Measurements from ENCODE around the gene CITED4. TPM values are rescaled to one million over a fixed set of nuclear protein-coding genes. Genes with fewer than 3 reads are reported as not detected.

CITED4 gene
- total RNA-seq (1 to 10 TPM; 6.8 to 6.9 TPM), polyA plus RNA-seq (ENCODE audit: insufficient read length in 6 of 6) (1 to 10 TPM; 2.4 to 4.1 (median 3.4) TPM)
- long read RNA-seq, donor 1, transcript CITED4-201 (1 exons, 1,316 nt): major isoform, 24 of 24 reads
- long read RNA-seq, donor 1, partial matches to known transcripts: 0 of 24 reads
- long read RNA-seq, donor 1, other reads (novel, unspliced or antisense): 0 of 24 reads
- long read RNA-seq, donor 2, transcript CITED4-201 (1 exons, 1,316 nt): major isoform, 11 of 11 reads
- long read RNA-seq, donor 2, partial matches to known transcripts: 0 of 11 reads
- long read RNA-seq, donor 2, other reads (novel, unspliced or antisense): 0 of 11 reads
- long read RNA-seq, donor 3, transcript CITED4-201 (1 exons, 1,316 nt): major isoform, 12 of 12 reads
- long read RNA-seq, donor 3, partial matches to known transcripts: 0 of 12 reads
- long read RNA-seq, donor 3, other reads (novel, unspliced or antisense): 0 of 12 reads
- long read RNA-seq, donor 4, partial matches to known transcripts: 0 of 2 reads
- long read RNA-seq, donor 4, other reads (novel, unspliced or antisense): 0 of 2 reads
- long read RNA-seq, donor 5, transcript CITED4-201 (1 exons, 1,316 nt): major isoform, 20 of 20 reads
- long read RNA-seq, donor 5, partial matches to known transcripts: 0 of 20 reads
- long read RNA-seq, donor 5, other reads (novel, unspliced or antisense): 0 of 20 reads
- long read RNA-seq, donor 6, transcript CITED4-201 (1 exons, 1,316 nt): major isoform, 6 of 6 reads
- long read RNA-seq, donor 6, partial matches to known transcripts: 0 of 6 reads
- long read RNA-seq, donor 6, other reads (novel, unspliced or antisense): 0 of 6 reads
- long read RNA-seq, donor 7, partial matches to known transcripts: 0 of 4 reads
- long read RNA-seq, donor 7, other reads (novel, unspliced or antisense): 0 of 4 reads
- long read RNA-seq, donor 8, transcript CITED4-201 (1 exons, 1,316 nt): major isoform, 11 of 11 reads
- long read RNA-seq, donor 8, partial matches to known transcripts: 0 of 11 reads
- long read RNA-seq, donor 8, other reads (novel, unspliced or antisense): 0 of 11 reads
- long read RNA-seq, donor 9: 0 reads
- long read RNA-seq, donor 10, transcript CITED4-201 (1 exons, 1,316 nt): major isoform, 8 of 8 reads
- long read RNA-seq, donor 10, partial matches to known transcripts: 0 of 8 reads
- long read RNA-seq, donor 10, other reads (novel, unspliced or antisense): 0 of 8 reads
- long read RNA-seq, donor 11, transcript CITED4-201 (1 exons, 1,316 nt): major isoform, 20 of 20 reads
- long read RNA-seq, donor 11, partial matches to known transcripts: 0 of 20 reads
- long read RNA-seq, donor 11, other reads (novel, unspliced or antisense): 0 of 20 reads
- long read RNA-seq, donor 12, transcript CITED4-201 (1 exons, 1,316 nt): major isoform, 15 of 15 reads
- long read RNA-seq, donor 12, partial matches to known transcripts: 0 of 15 reads
- long read RNA-seq, donor 12, other reads (novel, unspliced or antisense): 0 of 15 reads

DNA sequence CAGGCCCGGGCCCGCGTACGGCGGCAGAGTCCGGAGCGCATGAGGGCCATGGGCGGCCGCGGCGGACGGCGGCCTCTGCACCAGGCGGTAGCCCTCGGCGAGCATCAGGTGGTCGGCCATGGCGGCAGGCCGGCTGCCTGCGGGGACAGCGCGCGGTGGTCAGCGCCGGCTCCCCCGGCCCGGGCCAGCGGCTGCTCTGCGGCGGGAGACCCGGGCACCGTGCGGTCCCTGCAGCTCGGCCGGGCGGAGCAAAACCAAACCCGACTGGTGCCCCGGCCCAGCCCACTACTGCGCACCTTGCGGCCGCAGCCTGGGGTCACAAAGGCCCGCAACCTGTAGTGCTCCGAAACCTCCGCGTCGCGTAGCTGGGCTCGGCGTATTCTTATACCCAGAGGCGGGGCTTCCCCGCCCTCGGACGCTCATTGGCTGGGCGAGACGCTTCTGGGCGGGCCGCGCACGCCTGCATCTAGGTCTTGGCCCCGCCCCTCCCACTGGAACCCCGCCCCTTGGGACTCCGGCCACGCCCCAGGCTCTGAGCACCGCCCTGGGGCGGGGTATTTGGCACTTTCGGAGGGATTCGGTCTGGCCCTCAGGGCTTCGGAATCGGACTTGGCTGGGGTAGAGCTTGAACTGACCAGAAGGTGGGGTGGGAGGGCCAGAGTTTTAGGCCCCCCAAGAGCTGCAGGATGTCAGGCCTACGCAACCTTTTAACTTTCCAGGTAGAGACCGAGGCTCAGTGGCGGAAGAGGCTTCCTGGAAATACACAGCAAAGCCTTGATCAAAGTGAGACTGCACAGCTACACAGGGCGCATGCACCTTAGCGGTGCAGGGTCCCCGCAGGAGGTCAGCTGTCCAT lies at the start of gene CITED4:
TSS of gene CITED4 (minus strand) at position 356 of the 856 bp plus-strand sequence. CDS start at position 120, 236 bp downstream.
- H3K27me3 ChIP-seq: no peaks in the 10 kb centered on the region
- H3K36me3 ChIP-seq: no peaks in the 10 kb centered on the region
- H3K27ac ChIP-seq: peak within 1 kb of the TSS; percentile 56 to 69
- DNase-seq (peak; percentile 84 to 99 (median 93)), ATAC-seq (peak; percentile 98)
- TF ChIP-seq CTCF (IDR thresholded peaks at IDR 0.05): peak in 1 of 2 donors; percentile 37
- intact Hi-C loops (cut with DNase I): no loop called here
- H3K9me3 ChIP-seq: no peaks in the 10 kb centered on the region
- H3K4me1 ChIP-seq: peaks cover 4 to 23% of the 10 kb centered on the region in 2 donors
- H3K4me3 ChIP-seq: peak within 1 kb of the TSS; percentile 53 to 57

DNA sequence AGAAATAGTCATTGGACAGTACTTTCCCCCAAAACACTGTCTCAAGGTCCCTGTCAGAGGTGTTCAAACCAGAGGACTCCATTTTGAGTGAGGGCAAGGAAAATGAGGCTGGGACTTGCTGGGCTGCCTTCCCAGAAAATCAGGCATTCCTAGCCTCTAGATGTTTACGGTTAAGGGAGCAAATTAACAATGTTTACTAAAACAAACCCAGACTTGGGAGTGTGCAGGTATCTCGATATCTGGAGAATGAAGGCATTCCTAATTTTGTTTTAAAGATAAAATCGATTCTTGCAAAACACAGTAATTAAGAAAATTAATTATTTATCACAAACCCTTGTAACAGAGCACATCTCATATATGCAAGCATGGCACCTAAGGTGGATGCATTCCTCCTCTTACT lies 48.9 kb upstream of the CITED4 start:
- H3K36me3 ChIP-seq: no peaks in the 10 kb centered on the region
- no peak for ATAC-seq
- H3K27me3 ChIP-seq: no peaks in the 10 kb centered on the region
- H3K4me3 ChIP-seq: no peak overlapping the region
- H3K27ac ChIP-seq: no peak overlapping the region
- no peaks in the 10 kb centered on the region for H3K9me3 ChIP-seq
- intact Hi-C loops (cut with DNase I): no loop called here
- no peak for TF ChIP-seq CTCF (IDR thresholded peaks at IDR 0.05)
- no peaks in the 10 kb centered on the region for H3K4me1 ChIP-seq
- no peak for DNase-seq

DNA sequence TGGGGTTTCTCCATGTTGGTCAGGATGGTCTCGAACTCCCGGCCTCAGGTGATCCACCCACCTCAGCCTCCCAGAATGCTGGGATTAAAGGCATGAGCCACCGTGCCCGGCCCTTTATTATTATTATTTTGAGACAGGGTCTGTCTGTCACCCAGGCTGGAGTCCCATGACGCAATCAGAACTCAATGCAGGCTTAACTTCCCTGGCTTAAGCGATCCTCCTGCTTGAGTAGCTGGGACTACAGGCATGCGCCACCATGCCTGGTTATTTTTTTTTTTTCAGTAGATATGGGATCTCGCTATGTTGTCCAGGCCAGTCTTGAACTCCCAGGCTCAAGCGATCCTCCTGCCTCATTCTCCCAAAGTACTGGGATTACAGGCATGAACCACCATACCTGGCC lies 47.1 kb upstream of the CITED4 start:
- no peaks in the 10 kb centered on the region for H3K4me1 ChIP-seq

More for the DNA sequence above, 47.1 kb upstream of the CITED4 start:
- no peaks in the 10 kb centered on the region for H3K9me3 ChIP-seq
- no peaks in the 10 kb centered on the region for H3K36me3 ChIP-seq
- DNase-seq: no peak
- H3K4me3 ChIP-seq: no peak overlapping the region
- intact Hi-C loops (cut with DNase I): no loop called here
- H3K27ac ChIP-seq: no peak overlapping the region
- no peak for ATAC-seq
- TF ChIP-seq CTCF (IDR thresholded peaks at IDR 0.05): no peak
- H3K27me3 ChIP-seq: no peaks in the 10 kb centered on the region

All from left lung (tissue), 14 donors.